HL-60 (cell line): ENCODE data around the gene NPR1.

ENCODE experiments used
- POLR2AphosphoS5 ChIP-seq: IDR thresholded peaks from 2 replicates; pipeline ENCODE4 v1.6.1; 2012; ENCODE audit warnings: low read depth
- TF ChIP-seq, protein P1 (sequence below): IDR thresholded peaks from one replicate; pipeline ENCODE4 v1.5.1; 2011; ENCODE audit warnings: low read length, control low read depth, inconsistent platforms; ENCODE audit not compliant: insufficient read depth
- TF ChIP-seq, protein P2 (sequence below): IDR thresholded peaks from 2 replicates; pipeline ENCODE4 v1.6.1; 2012; ENCODE audit warnings: low read depth; ENCODE audit not compliant: insufficient replicate concordance

- TF ChIP-seq, protein P1, sequence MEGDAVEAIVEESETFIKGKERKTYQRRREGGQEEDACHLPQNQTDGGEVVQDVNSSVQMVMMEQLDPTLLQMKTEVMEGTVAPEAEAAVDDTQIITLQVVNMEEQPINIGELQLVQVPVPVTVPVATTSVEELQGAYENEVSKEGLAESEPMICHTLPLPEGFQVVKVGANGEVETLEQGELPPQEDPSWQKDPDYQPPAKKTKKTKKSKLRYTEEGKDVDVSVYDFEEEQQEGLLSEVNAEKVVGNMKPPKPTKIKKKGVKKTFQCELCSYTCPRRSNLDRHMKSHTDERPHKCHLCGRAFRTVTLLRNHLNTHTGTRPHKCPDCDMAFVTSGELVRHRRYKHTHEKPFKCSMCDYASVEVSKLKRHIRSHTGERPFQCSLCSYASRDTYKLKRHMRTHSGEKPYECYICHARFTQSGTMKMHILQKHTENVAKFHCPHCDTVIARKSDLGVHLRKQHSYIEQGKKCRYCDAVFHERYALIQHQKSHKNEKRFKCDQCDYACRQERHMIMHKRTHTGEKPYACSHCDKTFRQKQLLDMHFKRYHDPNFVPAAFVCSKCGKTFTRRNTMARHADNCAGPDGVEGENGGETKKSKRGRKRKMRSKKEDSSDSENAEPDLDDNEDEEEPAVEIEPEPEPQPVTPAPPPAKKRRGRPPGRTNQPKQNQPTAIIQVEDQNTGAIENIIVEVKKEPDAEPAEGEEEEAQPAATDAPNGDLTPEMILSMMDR: no peak
- TF ChIP-seq, protein P2, sequence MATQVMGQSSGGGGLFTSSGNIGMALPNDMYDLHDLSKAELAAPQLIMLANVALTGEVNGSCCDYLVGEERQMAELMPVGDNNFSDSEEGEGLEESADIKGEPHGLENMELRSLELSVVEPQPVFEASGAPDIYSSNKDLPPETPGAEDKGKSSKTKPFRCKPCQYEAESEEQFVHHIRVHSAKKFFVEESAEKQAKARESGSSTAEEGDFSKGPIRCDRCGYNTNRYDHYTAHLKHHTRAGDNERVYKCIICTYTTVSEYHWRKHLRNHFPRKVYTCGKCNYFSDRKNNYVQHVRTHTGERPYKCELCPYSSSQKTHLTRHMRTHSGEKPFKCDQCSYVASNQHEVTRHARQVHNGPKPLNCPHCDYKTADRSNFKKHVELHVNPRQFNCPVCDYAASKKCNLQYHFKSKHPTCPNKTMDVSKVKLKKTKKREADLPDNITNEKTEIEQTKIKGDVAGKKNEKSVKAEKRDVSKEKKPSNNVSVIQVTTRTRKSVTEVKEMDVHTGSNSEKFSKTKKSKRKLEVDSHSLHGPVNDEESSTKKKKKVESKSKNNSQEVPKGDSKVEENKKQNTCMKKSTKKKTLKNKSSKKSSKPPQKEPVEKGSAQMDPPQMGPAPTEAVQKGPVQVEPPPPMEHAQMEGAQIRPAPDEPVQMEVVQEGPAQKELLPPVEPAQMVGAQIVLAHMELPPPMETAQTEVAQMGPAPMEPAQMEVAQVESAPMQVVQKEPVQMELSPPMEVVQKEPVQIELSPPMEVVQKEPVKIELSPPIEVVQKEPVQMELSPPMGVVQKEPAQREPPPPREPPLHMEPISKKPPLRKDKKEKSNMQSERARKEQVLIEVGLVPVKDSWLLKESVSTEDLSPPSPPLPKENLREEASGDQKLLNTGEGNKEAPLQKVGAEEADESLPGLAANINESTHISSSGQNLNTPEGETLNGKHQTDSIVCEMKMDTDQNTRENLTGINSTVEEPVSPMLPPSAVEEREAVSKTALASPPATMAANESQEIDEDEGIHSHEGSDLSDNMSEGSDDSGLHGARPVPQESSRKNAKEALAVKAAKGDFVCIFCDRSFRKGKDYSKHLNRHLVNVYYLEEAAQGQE: no peak
- no peak for TF ChIP-seq POLR2AphosphoS5
Observed at GRCh38 chr1:153728305-153729066, 50.0 kb downstream of the NPR1 start.
